NCI-H774 (cell line): ENCODE data around the gene KCNC4.

Source experiments
- DNase-seq: peaks from one replicate; lab custom pipeline; 2025; lab: John Stamatoyannopoulos, UW

KCNC4 gene

GRCh38 chr1:110211496-110212168 lies 1.5 kb downstream of the KCNC4 start:
- DNase-seq: no peak

- no peak for DNase-seq
Measured at GRCh38 chr1:110212169-110213142, 2.3 kb downstream of the KCNC4 start.

GRCh38 chr1:110213143-110213540 lies 3.0 kb downstream of the KCNC4 start:
- DNase-seq: no peak

- no peak for DNase-seq
Measured at GRCh38 chr1:110214454-110215404, 4.6 kb downstream of the KCNC4 start.

GRCh38 chr1:110215621-110216515 lies 5.8 kb downstream of the KCNC4 start:
- no peak for DNase-seq

DNA sequence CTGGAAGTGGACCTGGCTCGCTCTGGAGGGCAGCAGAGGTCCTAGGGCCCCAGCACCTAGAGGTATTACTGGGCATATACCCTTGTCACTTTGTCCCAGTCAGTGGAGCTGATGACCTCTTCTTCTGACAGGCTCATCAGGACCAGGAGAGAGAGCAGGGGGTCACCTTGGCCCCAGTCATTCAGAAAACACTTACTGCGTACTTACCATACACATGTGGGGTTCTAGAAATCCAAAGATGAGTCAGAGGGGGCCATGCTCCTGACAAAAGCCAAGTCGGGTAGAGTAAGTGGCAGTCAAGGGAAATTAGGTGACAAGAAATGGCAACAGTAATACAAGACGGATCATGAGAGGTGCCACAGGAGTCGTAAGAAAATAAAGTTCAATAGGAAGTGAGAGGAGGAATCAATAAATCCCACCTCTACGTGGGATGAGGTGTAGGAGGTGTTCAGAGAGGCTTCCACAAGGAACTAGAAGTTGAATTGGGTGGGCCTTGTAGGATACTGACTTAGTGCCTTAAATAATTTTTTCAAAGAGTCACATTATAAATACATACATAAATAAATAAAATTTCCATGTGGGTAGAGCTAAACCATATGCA lies 6.8 kb downstream of the KCNC4 start:
- no peak for DNase-seq

DNA sequence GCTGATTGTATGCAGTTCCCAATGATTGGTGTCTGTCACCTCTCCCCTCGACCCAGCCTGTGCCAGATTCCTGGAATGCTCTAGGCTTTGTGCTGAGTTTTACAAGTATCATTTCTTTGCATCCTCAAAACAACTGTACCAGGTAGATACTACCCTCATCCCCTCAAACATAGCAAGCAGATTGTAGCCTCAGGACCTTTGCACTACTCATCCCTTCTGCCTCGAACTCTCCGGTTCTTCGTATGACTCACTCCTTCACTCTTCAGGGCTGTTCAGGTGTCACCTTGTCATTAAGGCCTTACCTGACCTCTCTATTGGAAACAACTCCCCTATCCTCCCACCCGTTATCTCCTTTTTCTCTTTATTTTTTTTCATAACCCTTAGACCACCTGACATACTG lies 8.0 kb downstream of the KCNC4 start:
- DNase-seq: no peak

GRCh38 chr1:110218739-110219138 lies 8.6 kb downstream of the KCNC4 start:
- DNase-seq: no peak

GRCh38 chr1:110220324-110220723 lies 10.2 kb downstream of the KCNC4 start:
- no peak for DNase-seq

DNA sequence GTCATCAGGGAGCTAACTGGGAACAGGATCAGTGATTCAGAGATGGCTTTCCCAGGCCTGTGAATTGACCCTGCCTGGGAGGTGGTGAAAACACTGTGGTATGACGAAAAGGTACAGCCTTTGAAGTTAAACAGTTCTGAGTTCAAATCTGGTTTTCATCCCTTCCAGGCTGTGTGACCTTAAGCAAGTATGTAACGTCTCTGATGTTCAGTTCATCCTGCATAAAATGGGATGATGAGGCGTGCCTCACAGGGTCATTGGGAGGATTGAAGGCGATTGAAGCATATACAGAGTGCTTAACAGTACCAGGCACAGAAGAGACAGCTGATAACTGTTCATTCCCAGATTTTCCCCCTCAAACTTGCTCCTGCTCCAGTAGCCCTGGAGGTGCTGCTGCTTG lies 11.0 kb downstream of the KCNC4 start:
- DNase-seq: no peak

DNA sequence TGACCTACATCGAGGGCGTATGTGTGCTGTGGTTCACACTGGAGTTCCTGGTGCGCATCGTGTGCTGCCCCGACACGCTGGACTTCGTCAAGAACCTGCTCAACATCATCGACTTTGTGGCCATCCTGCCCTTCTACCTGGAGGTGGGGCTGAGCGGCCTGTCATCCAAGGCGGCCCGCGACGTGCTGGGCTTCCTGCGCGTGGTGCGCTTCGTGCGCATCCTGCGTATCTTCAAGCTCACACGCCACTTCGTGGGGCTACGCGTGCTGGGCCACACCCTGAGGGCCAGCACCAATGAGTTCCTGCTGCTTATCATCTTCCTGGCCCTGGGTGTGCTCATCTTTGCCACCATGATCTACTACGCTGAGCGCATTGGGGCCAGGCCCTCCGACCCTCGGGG lies 13.0 kb downstream of the KCNC4 start:
- DNase-seq: no peak

DNA sequence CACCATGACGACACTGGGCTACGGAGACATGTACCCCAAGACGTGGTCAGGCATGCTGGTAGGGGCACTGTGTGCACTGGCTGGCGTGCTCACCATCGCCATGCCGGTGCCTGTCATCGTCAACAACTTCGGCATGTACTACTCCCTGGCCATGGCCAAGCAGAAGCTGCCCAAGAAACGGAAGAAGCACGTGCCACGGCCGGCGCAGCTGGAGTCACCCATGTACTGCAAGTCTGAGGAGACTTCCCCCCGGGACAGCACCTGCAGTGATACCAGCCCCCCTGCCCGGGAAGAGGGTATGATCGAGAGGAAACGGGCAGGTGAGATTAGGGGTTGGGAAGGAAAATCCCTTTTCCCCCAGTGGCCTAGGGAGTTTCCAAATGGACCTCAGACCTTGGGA lies 13.5 kb downstream of the KCNC4 start:
- no peak for DNase-seq

DNA sequence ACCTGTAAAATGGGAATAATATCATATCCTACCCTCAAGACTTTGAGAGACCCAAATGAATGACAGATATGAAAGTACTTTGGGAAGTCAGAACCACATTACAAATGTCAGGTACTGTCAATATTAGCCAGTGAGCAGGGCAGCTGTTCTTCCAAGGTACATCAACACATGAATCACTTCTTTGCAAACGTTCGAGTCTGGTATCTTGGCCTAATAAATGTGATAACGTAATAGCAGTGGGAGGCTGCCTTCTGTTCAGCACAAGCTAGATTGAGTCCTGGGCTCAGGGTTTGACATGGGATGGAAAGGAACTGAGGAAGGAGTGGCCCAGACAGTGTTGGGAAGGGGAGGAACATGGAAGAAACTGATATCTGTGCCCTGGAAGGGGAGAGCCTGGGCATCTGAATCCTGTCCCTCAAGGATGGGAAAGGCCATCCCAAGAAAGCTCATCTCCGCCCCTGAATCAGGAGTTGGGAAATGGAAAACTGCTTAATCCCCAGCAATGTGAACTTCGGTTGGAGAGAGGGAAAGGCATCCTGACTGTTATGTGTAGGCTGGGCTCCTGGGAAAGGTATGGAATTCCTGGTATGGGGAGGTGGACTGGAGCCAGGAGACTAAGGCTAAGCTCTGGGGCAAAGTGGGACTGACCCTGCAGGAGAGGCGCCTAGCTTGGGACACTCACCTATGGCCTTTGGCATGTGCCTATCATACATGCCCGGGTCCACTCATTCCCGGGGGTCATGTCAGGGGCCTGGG lies 14.3 kb downstream of the KCNC4 start:
- no peak for DNase-seq

DNA sequence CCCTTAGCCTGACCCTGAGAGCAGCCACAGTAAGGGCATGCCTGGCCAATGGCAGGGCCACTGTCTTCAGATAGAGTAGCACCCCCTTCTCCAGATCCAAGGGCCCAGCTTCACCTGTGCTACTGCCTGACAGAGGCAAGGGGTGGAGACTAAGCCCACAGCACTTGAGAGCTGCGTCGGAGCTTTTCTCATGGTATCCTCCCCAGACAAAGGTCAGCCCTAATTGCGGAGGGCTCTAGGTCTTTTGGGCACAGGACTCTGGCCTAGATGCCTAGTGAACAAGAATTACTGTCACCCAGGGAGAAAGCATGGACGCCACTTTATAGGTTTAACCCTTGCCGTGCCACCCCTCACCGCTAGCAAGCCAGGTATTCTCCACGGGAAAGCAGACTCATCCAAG lies 15.1 kb downstream of the KCNC4 start:
- no peak for DNase-seq

GRCh38 chr1:110225756-110226404 lies 15.8 kb downstream of the KCNC4 start:
- no peak for DNase-seq

DNA sequence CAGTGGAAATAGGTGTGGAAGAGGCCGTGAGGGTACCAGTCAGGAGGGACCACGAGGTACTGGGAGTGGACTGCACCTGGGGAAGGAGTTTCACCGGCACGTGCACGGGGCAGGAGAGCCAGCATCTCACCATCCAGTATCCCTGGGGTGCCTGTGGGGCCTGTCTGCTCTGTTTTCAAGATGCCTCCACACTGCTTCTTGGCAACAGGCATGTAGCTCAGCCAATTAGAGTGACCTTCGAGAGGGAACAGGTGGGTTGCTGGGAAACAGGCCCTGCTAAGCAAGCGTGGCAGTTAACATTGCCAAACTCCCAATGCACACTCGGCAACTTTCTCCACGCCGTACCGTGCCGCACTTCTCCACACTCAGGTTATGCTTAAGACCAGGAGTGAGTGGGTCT lies 17.7 kb downstream of the KCNC4 start:
- DNase-seq: no peak

DNA sequence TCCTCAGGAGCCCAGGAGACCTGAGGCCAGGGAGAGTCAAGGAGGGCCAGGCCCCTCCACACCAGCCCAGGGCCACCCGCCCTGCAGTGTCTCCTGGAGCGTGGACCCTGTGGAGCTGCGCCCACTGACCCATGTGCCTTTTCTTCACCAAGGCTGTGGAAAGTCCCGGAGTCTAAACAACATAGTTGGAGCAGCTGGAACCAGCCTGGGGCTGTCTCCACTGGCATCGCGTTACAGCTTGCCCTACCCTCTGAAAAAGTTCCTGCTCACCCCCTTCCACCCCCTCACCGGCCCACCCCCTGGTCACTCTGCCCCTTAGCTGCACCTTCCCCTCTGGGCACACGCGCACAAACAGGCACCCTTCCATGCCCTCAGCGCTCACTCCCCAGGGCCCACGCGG lies 18.3 kb downstream of the KCNC4 start:
- DNase-seq: no peak

- no peak for DNase-seq
Measured at GRCh38 chr1:110228869-110229268, 18.8 kb downstream of the KCNC4 start.

GRCh38 chr1:110229348-110230001 lies 19.4 kb downstream of the KCNC4 start:
- DNase-seq: no peak
